Subcutaneous adipose tissue (tissue), 4 donors: Measurements from ENCODE around the gene DISP3. TPM values are rescaled to one million over a fixed set of nuclear protein-coding genes. Genes with fewer than 3 reads are reported as not detected.

Experiments used
- CTCF ChIP-seq: fragments of 450-650 bp; IDR thresholded peaks from one replicate; pipeline ENCODE4 v1.5.1; 2016; ENCODE audit warnings: low read depth, mild to moderate bottlenecking, control low read depth, antibody characterized with exemption, moderate library complexity
- total RNA-seq, 4 donors: library from RNA; depleted of rRNA; stranded (reverse); fragments of >200 nt; gene quantifications; one replicate each; pipeline ENCODE4 v1.1.0, GENCODE V29; 2016

Gene DISP3
- total RNA-seq, 4 donors from 2014 or later: not detected

GRCh38 chr1:11482198-11482597 is 3.2 kb downstream of the DISP3 start:
- no peak for TF ChIP-seq CTCF

- TF ChIP-seq CTCF: no peak
Observed at GRCh38 chr1:11482701-11483479, 3.9 kb downstream of the DISP3 start.

GRCh38 chr1:11483581-11484320 is 4.8 kb downstream of the DISP3 start:
- no peak for TF ChIP-seq CTCF

GRCh38 chr1:11484321-11484655 is 5.3 kb downstream of the DISP3 start:
- no peak for TF ChIP-seq CTCF

GRCh38 chr1:11485191-11485590 is 6.2 kb downstream of the DISP3 start:
- no peak for TF ChIP-seq CTCF

GRCh38 chr1:11486231-11487009 is 7.5 kb downstream of the DISP3 start:
- no peak for TF ChIP-seq CTCF

GRCh38 chr1:11487196-11487751 is 8.3 kb downstream of the DISP3 start:
- TF ChIP-seq CTCF: no peak
